Muscle layer of duodenum (tissue), 2 donors: ENCODE results near the gene NCAM1.

Source experiments
- H3K27ac ChIP-seq: one replicate; pipeline ENCODE4 v1.7.0; 2013; ENCODE audit warnings: mild to moderate bottlenecking, low read length
- H3K27me3 ChIP-seq: one replicate; pipeline ENCODE4 v1.7.0; 2013; ENCODE audit warnings: low read depth, mild to moderate bottlenecking, control low read depth, low read length
- H3K36me3 ChIP-seq, 2 donors: one replicate each; pipeline ENCODE4 v1.7.0; 2013; ENCODE audit warnings: low read length in 2 of 2, control low read depth in 1 of 2, mild to moderate bottlenecking in 1 of 2; ENCODE audit not compliant: insufficient read depth in 2 of 2, control insufficient read depth in 1 of 2
- H3K4me1 ChIP-seq, 2 donors: one replicate each; pipeline ENCODE4 v1.7.0; 2013; ENCODE audit warnings: low read length in 2 of 2, mild to moderate bottlenecking in 2 of 2, control low read depth in 1 of 2, moderate library complexity in 1 of 2; ENCODE audit not compliant: insufficient read depth in 2 of 2, control insufficient read depth in 1 of 2
- H3K4me3 ChIP-seq, 2 donors: one replicate each; pipeline ENCODE4 v1.7.0; 2013; ENCODE audit warnings: low read length in 2 of 2, low read depth in 1 of 2, mild to moderate bottlenecking in 1 of 2
- H3K9me3 ChIP-seq, 2 donors: one replicate each; pipeline ENCODE4 v1.7.0; 2013; ENCODE audit warnings: low read length in 2 of 2, control low read depth in 1 of 2, mild to moderate bottlenecking in 1 of 2; ENCODE audit not compliant: control insufficient read depth in 1 of 2
- donor health status: healthy.

The NCAM1 gene

DNA sequence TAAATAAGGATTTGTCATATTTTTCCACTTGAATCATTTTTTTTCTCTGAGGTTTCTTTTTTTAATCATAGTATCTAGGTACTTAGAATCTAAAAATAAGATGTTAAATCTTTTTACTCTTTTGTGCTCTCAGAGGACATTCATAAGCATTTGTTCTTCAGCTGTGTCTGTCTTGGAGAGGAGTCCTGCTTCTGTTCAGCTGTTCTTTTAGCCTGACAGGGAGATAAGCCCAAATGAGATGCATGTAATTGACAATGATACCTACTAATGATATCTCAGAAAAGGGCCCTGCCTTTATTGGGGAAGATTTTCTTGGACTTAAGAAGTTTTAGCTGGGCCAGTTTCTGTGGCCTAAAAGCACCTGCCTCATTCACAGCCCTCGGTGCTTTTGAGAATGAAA is 156.9 kb downstream of the NCAM1 start:
- Histone ChIP-seq H3K9me3 (no peaks in the 10 kb centered on the region), H3K27me3 (no peaks in the 10 kb centered on the region), H3K36me3 (no peaks in the 10 kb centered on the region), H3K4me1 (peaks cover 0 to 14% of the 10 kb centered on the region in 2 donors), H3K27ac (no peak overlapping the region), H3K4me3 (no peak overlapping the region)

DNA sequence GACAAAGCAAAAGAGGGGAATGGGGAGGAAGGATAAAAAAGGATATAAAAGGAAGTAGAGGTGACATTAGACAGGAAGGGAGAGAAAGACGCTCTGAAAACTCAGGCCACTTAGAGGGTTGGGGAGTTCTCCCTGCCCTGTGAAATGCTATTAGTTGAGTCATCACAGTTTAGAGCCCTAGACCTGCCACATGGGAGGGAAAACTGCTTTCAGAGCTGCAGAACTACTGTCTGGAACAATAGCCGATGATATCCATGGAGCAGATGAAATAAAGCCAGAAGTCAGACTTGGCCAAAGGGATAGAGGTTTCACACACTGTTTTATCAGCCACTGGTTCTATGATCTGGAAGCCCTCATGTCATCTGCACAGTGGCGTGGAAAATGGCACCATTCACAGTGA is 157.9 kb downstream of the NCAM1 start:
- Histone ChIP-seq H3K27me3 (no peaks in the 10 kb centered on the region), H3K36me3 (no peaks in the 10 kb centered on the region), H3K4me3 (no peak overlapping the region), H3K27ac (no peak overlapping the region), H3K9me3 (no peaks in the 10 kb centered on the region), H3K4me1 (peaks cover 0 to 12% of the 10 kb centered on the region in 2 donors)

- Histone ChIP-seq H3K27me3 (no peaks in the 10 kb centered on the region), H3K27ac (no peak overlapping the region), H3K9me3 (no peaks in the 10 kb centered on the region), H3K36me3 (no peaks in the 10 kb centered on the region), H3K4me3 (no peak overlapping the region), H3K4me1 (peaks cover 0 to 5% of the 10 kb centered on the region in 2 donors)
Measured at GRCh38 chr11:113119966-113120736, 158.9 kb downstream of the NCAM1 start.

DNA sequence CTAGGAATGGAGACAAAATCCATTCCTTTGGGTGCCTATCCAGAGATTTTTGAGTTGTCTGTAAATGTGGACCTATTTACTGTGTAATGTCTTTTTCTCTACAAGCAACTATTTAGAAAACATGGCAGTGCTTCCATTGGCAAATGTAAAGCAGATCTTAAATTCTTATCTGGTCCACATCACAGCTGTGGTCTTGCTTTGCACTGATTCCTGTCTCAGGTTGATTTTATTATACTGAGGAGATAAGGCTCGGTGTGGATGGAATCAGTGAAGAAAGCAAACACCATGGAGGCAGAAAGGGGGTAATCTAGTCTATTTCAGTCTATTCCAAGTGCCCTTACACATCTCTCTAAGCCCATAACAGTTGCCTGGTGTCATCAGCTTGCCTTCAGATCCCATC is 160.5 kb downstream of the NCAM1 start:
- Histone ChIP-seq H3K27me3 (no peaks in the 10 kb centered on the region), H3K4me3 (no peak overlapping the region), H3K4me1 (peaks cover under 1 to 5% of the 10 kb centered on the region in 2 donors), H3K27ac (no peak overlapping the region), H3K9me3 (no peaks in the 10 kb centered on the region), H3K36me3 (no peaks in the 10 kb centered on the region)

DNA sequence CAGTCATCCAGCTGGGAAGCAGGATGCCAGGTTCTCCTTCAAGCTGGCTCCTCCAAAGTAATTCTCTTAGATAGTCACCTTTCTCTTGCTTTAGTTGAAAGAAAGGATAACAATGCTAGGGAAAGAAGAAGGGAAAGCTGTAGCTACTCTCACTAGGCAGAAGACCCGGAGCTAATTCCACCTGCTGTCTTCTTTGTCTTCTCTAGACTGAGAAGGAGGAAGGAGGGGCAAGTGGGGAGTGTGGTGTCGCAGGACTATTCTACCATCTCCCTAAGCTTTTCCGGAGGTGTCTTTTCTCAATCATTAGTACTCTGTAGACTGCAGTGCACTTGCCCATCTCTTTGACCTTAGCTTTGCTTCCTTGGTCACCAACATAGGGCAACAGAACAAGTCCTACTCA is 162.8 kb downstream of the NCAM1 start:
- Histone ChIP-seq H3K27ac (no peak overlapping the region), H3K27me3 (no peaks in the 10 kb centered on the region), H3K4me3 (no peak overlapping the region), H3K36me3 (no peaks in the 10 kb centered on the region), H3K9me3 (no peaks in the 10 kb centered on the region), H3K4me1 (peaks cover 4 to 5% of the 10 kb centered on the region in 2 donors)

GRCh38 chr11:113124578-113124977 is 163.4 kb downstream of the NCAM1 start:
- H3K27me3 ChIP-seq = no peaks in the 10 kb centered on the region
- H3K9me3 ChIP-seq = no peaks in the 10 kb centered on the region
- H3K36me3 ChIP-seq = no peaks in the 10 kb centered on the region
- H3K4me3 ChIP-seq = no peak overlapping the region
- peaks cover 0 to 4% of the 10 kb centered on the region in 2 donors for H3K4me1 ChIP-seq
- no peak overlapping the region for H3K27ac ChIP-seq

- H3K27ac ChIP-seq = no peak overlapping the region
- peaks cover 0 to 4% of the 10 kb centered on the region in 2 donors for H3K4me1 ChIP-seq
- no peak overlapping the region for H3K4me3 ChIP-seq
- no peaks in the 10 kb centered on the region for H3K36me3 ChIP-seq
- no peaks in the 10 kb centered on the region for H3K27me3 ChIP-seq
- H3K9me3 ChIP-seq = no peaks in the 10 kb centered on the region
Measured at GRCh38 chr11:113129261-113129992, 168.2 kb downstream of the NCAM1 start.

DNA sequence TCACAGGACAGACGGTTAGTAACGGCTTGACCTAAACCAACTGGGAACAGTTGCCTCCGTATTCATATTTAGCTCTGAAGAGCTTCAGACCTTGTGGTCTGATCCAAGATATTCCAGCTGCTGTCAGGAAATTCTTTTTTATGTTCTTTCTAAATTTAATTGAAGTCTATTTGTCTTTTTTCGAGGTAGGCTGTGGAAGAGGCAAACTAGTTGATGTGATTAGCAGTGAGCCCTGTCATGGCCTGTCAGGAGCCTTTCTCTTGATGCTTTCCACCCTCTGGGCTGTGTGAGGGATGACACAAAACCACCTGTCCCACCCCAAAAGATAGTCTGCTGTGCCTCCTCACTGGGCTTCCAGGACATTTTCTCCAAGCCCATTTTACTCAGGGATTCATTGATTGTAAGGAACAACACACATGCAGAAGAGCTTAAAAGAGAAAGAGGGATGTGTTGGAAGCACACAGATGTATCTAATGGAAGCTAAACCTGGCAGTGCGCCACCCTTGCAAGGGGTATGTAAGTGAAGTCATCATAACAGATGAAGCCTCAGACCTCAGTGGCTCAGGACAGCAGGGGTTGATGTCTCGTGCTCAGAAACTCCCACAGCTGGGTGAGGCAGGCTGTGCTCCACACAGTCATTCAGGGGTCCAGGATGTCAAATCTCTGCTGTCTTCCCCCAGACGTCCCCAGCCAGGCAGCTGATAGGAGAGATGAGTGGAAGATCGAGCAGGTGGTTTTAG is 170.0 kb downstream of the NCAM1 start:
- Histone ChIP-seq H3K4me1 (peaks cover 0 to 4% of the 10 kb centered on the region in 2 donors), H3K27me3 (no peaks in the 10 kb centered on the region), H3K4me3 (no peak overlapping the region), H3K36me3 (no peaks in the 10 kb centered on the region), H3K9me3 (no peaks in the 10 kb centered on the region), H3K27ac (no peak overlapping the region)

DNA sequence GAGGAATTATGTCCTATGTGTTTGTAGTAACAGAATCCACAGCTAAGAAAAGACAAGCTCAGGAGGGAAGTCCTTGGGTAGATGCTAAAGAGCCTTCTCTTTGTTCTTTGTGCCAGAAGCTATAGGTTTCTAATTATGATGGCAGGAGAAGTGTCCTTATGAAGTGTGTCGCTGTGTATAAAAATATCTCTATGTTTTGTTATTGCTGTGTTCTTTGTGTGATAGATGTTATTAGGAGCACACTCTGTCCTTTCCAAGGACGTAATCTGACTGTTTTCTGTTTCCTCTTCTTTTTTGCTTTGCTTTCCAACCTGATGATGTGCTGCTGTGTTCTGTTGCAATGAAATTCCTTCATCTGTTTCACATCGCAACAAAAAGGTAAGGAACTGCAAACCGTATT is 171.9 kb downstream of the NCAM1 start:
- Histone ChIP-seq H3K4me3 (no peak overlapping the region), H3K4me1 (no peaks in the 10 kb centered on the region), H3K27me3 (no peaks in the 10 kb centered on the region), H3K9me3 (no peaks in the 10 kb centered on the region), H3K36me3 (no peaks in the 10 kb centered on the region), H3K27ac (no peak overlapping the region)

GRCh38 chr11:113134626-113135025 is 173.4 kb downstream of the NCAM1 start:
- H3K27ac ChIP-seq = no peak overlapping the region
- H3K4me3 ChIP-seq = no peak overlapping the region

More at GRCh38 chr11:113134626-113135025, 173.4 kb downstream of the NCAM1 start:
- no peaks in the 10 kb centered on the region for H3K9me3 ChIP-seq
- no peaks in the 10 kb centered on the region for H3K36me3 ChIP-seq
- H3K4me1 ChIP-seq = no peaks in the 10 kb centered on the region
- no peaks in the 10 kb centered on the region for H3K27me3 ChIP-seq
